HG03442 (cell line): Measurements from ENCODE around the gene CLEC3B.
"Not testable (repeated sequence)": the region's sequence is repeated elsewhere in the genome, so short reads cannot be mapped to it uniquely, and the experiment has no call there.

ENCODE experiments used
- ATAC-seq: cut with Tn5 transposase; IDR thresholded peaks from one replicate; pipeline ENCODE4 v1.9.1; 2021; ENCODE audit warnings: mild to moderate bottlenecking, moderate library complexity; ENCODE audit not compliant: unreplicated experiment

The CLEC3B gene

GRCh38 chr3:45064512-45065372 lies 38.6 kb downstream of the CLEC3B start:
- no peak for ATAC-seq

GRCh38 chr3:45065373-45065720 lies 39.2 kb downstream of the CLEC3B start:
- no peak for ATAC-seq

DNA sequence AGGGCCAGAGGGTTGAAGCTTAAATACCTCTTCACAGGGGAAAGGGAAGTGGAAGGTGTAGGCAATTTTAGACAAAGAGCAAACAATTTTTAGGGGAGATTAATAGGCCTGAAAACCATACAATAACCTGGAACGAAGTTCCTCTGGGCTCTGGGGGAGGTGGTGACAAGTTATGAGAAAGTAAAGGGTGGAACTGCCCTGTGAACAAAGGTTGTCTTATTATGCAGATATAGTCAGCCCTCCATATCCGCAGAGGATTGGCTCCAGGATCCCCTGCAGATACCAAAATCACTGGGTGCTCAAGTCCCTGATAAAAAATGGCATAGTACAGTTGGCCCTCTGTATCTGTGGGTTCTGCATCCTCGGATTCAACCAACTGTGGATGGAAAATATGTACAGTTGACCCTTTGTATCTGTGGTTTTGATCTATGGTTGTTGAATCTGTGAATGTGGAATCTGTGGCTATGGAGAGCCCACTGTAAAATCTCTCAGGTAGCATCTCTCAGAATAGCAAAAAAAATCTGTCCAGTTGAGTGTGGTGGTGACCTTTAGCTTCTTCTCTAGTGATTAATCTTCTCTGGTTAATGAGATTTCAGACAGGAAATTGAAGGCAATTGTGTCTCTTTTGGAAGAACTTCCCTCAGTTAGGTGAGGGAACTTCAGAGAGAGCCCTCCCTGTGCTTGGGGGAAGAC lies 40.2 kb downstream of the CLEC3B start:
- ATAC-seq, result no peak

DNA sequence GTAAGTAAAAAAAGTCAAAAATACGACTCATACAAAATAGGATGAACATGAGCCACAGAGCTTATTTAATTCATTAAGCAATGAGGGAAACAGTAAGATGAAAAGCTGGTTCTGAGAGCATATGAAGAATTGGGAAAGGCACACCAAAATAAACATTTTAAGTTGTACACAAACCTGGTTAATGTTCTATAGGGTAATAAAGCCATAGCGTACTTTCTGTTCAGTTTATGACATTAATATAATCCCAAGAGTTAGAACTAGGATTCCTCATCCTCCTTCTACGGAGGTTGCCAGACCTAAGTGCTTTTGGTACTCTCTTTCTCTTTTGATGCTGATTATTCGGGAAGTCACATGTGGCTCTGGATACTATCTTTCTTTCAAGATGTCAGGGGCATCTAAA lies 41.4 kb downstream of the CLEC3B start:
- no peak for ATAC-seq

DNA sequence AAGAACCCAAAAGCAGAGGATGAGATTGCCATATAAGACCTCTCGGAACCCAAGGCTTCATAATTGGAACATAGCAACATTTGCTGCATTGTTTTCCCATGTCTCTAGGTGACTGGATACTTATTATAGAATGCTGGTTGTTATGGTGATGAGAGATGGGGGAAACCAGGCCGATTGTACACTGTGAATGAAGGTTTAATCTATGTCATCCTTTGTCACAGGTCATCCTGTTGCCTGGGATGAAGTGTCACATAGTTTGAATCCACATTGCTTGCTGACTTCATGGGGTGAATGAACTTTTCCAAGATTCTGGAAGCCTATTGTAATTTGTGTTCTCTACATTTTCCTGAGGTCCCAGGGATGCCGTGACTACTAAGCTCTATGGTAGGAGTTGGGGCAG lies 41.8 kb downstream of the CLEC3B start:
- ATAC-seq, result no peak

- ATAC-seq, result no peak
Measured at GRCh38 chr3:45071075-45071474, 45.0 kb downstream of the CLEC3B start.

GRCh38 chr3:45075821-45076625 lies 49.9 kb downstream of the CLEC3B start:
- no peak for ATAC-seq

GRCh38 chr3:45078256-45078655 lies 52.2 kb downstream of the CLEC3B start:
- not testable (repeated sequence) for ATAC-seq

DNA sequence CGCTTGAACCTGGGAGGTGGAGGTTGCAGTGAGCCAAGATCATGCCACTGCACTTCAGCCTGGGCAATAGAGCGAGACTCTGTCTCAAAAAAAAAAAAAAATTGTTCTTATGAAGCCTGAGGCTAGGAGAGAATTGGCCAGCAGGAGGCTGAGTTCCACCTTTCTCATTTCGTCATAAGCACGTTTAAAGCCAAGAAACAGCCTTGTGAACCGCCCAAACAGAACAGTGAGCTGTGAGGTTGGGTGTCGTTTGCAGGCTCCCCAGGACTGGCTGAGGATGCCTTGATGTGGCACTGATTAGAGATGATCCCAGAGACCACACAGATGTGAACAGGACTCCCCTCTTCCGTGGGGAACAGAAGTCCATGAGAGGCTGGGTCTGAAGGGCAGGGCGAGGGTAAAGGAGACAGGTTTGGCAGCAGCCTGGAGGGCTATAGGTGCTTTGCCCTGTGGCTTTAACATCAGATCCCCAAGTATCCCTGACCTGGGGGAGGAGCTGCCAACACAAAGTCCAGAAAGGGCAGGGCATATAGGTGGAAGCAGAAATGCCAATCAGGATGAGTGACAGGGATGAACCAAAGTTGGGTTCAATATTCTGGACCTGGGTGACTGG lies 52.9 kb downstream of the CLEC3B start:
- ATAC-seq, result no peak

GRCh38 chr3:45079715-45080114 lies 53.6 kb downstream of the CLEC3B start:
- ATAC-seq, result no peak

GRCh38 chr3:45080824-45081223 lies 54.7 kb downstream of the CLEC3B start:
- no peak for ATAC-seq

GRCh38 chr3:45081506-45082141 lies 55.5 kb downstream of the CLEC3B start:
- ATAC-seq, result no peak

DNA sequence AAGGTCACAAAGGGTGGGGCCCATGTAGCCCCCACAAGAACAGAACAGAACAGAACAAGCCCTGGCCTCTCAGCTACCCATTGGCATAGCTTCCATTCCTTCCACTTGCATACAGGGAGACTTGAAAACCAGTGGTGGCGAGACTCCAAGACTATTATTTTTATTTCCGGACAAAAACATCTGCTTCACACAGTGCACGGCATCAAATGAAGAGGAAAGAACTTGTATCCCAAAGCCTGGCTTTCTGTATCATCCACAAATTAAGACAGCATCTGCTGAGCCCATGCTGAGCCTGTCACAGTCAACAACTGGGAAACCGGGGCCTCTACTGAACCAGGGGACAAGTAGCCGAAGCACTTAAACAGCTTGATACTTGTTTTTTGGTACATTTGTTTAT lies 56.0 kb downstream of the CLEC3B start:
- ATAC-seq, result no peak

- no peak for ATAC-seq
Measured at GRCh38 chr3:45083023-45083422, 56.9 kb downstream of the CLEC3B start.

GRCh38 chr3:45084361-45084760 lies 58.3 kb downstream of the CLEC3B start:
- ATAC-seq, result no peak

- no peak for ATAC-seq
Measured at GRCh38 chr3:45084820-45085816, 59.0 kb downstream of the CLEC3B start.
